Stimulated activated CD4-positive, alpha-beta T cell treated with anti-CD3 and anti-CD28 coated beads, Interleukin-2, amount 100 ng/mL, for 4 hours (primary cell): ENCODE measurements around the gene PLCB4.

Source experiments
- DNase-seq: peaks from one replicate; pipeline ENCODE4 v3.0.0-alpha.2; 2020; ENCODE audit warnings: low read depth

The PLCB4 gene

DNA sequence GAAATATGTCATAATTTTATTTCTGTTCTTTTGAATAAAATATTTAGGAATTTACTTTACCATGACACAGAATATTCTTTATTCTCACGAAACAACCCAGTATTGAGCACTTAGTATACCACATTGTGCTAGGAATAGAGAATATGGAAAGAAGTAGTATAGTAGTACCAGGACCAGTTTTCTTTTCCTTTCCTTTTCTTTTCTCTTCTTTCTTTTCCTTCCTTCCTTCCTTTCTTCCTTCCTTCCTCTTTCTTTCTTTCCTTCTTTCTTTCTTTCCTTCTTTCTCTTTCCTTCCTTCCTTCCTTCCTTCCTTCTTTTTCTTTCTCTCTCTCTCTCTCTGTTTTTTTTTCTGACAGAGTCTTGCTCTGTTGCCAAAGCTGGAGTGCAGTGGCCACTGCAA, 7.5 kb upstream of the PLCB4 start:
- DNase-seq = no peak

- no peak for DNase-seq
Observed at GRCh38 chr20:9062066-9062465, 6.8 kb upstream of the PLCB4 start.

- no peak for DNase-seq
Observed at GRCh38 chr20:9066191-9066590, 2.7 kb upstream of the PLCB4 start.

DNA sequence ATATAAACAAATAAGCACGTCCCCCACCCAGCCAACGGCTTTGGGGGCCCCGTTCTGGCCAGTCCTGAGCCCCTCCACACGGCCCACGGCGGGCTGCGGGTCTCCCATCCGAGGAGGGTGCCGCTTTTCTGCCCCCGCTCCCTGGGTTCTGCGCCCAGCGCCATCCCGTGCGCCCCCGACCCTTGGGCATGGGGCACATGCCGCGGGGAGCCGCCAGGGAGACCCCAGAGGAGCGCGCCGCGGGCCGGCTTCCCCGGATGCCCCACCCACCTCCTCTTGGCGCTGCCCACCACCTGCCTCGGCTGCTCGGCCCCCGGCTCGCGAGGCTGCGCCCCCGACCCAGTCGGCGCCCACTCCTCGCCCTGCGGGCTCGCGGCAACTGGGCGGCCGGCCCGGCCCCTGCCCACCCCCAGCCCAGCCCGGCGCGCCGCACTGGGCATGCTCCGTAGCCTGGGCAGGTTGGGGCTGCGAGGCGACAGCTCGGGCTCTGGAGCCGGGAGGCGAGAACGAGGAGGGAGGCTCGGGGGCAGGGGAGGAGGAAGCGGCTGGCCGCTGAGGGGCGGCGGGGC, 570 bp upstream of the PLCB4 start:
- DNase-seq = no peak

DNA sequence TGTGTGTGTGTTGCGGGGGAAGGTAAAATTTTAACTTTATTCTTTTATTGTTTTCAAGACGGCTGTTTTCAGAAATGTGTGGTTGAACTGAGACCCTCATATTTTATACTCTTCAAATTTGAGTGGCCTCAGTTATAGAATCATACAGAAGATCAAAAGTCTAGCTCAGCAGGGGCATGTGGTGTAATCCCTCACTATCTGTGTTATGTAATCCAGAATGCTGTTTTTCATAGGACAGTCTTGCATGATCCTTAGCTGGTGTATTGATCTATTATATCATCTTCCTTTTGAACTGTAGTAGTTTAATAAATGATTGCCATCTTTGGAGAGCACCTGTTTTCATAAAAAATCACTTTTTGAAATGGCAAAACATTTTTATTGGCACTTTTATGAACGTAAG, 1.4 kb downstream of the PLCB4 start:
- no peak for DNase-seq

- DNase-seq = no peak
Observed at GRCh38 chr20:9071976-9072726, 3.3 kb downstream of the PLCB4 start.

GRCh38 chr20:9072861-9073500, 4.1 kb downstream of the PLCB4 start:
- DNase-seq = no peak

GRCh38 chr20:9075264-9076095, 6.6 kb downstream of the PLCB4 start:
- DNase-seq = no peak

GRCh38 chr20:9076440-9076839, 7.6 kb downstream of the PLCB4 start:
- no peak for DNase-seq

- no peak for DNase-seq
Observed at GRCh38 chr20:9078826-9079731, 10.2 kb downstream of the PLCB4 start.

DNA sequence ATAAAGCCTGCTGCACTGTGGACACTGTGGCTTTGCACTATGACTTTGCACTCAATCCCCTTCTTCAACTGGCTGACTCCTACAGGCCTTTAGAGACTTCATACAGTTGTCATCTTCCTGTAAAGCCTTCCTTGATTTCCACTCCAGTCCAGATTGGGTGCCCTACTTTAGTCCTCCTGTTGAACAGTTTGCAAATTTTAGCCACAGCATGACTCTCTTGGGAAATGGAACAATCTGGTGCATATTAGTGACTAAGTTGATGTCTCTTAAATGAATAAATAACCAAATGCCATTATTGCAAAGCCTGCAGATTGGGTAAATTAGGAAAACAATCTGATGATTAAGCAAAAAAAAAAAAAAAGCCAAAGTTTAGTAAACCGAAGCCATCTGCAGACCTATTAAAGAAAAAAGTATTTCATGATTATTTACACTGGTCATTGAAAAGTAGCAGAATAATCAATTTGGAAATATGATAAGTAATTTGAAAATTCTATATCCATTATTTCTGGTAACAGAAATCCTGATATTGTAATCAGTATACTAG, 12.6 kb downstream of the PLCB4 start:
- DNase-seq = no peak

GRCh38 chr20:9082741-9083140, 13.9 kb downstream of the PLCB4 start:
- no peak for DNase-seq

- DNase-seq = no peak
Observed at GRCh38 chr20:9087531-9088217, 18.8 kb downstream of the PLCB4 start.

- DNase-seq = no peak
Observed at GRCh38 chr20:9088556-9088955, 19.7 kb downstream of the PLCB4 start.

GRCh38 chr20:9092113-9092512, 23.2 kb downstream of the PLCB4 start:
- DNase-seq = no peak

DNA sequence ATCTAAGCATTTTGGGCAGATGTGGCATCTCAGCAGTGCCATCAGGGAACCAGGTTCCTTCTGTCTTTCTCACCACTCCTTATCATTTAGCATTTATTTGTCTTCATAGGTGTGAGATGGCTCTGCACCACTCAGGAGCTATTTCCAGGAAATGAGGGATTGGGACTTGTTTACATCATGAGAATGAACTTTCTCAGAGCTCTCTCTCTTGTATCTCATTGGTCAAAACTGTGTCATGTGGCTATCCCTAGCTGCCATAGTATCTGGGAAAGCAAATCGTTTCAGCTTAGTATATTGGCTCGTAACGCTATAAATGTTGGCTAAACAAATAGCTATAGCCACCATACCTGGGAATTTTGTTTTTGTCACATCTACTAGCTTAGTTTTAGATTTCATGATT, 23.8 kb downstream of the PLCB4 start:
- DNase-seq = no peak

DNA sequence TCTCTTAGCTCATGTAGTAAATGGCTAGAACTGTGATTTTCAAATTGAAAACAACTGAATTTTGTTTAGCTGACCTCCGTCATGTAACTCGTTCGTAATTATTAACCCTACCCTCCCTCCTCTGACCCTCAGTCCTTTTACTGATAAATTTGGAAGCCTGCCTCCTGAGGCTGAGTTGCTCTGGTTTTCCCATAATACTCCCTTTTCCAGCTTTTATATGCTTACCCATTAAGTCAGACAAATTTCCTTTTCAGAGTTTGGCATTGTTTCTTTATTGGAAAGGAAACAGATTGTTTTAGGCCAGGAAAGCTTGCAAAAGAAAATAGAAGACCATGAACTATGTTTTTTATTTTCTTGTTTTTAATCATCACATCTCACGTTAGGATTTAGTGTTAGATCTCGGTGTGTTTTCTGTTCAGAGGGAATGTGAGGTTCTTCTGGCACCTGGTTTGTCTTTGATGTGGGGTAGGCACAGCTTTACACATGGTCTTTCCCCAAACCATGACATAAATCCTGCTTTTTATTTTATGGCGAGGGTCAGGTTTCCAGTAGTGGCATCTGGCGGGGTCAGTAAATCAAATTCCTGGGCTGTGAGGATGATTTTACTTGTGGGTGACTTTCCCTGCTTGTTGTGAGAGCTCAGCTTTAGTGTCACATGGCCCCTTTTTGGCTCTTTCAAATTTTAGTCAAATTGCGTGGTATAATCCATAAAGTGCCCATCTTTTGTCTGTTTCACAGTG, 24.5 kb downstream of the PLCB4 start:
- DNase-seq = no peak

- no peak for DNase-seq
Observed at GRCh38 chr20:9099372-9099771, 30.5 kb downstream of the PLCB4 start.

- DNase-seq = no peak
Observed at GRCh38 chr20:9100691-9101090, 31.8 kb downstream of the PLCB4 start.

DNA sequence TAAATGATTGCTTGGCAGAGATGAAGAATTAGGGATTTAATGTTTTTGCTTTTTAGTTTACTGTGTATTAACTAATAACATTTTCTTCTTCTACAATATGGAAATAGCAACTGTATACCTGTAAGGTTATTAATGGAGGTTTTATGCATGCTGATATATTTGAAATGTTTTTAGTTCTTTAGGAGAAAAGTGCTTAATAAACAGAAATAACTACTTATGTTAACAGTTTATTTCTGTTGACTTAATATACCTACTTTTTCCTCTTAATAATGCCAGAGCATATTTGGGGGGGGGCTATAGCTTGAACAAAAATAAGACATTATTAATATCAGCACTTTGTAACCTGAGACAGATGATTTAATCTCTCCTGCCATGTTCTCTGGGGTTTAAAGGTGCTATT, 33.6 kb downstream of the PLCB4 start:
- DNase-seq = no peak
